SU-DHL-6 (cell line): ENCODE data around the gene B4GALT5.

Experiments used
- CTCF ChIP-seq: fragments of 200-600 bp; sonication (generic); IDR thresholded peaks from one replicate; pipeline ENCODE4 v1.5.1; 2017; ENCODE audit warnings: antibody characterized with exemption, mild to moderate bottlenecking, low read length, moderate library complexity; ENCODE audit not compliant: insufficient read depth, poor library complexity, severe bottlenecking
- EZH2phosphoT487 ChIP-seq: fragments of 200-600 bp; sonication (generic), shearing (Covaris generic); conservative IDR thresholded peaks from 2 replicates; pipeline ENCODE4 v1.6.1; 2018; ENCODE audit warnings: mild to moderate bottlenecking, antibody characterized with exemption, low read length, moderate library complexity, mixed read lengths

- TF ChIP-seq CTCF (no peak), EZH2phosphoT487 (no peak)
These were observed 80.7 kb downstream of the B4GALT5 start for GRCh38 chr20:49633023-49633422.
